Tibial artery (tissue), 4 donors: Measurements from ENCODE around the gene MCF2L.

Experiments
- DNase-seq, 2 donors: peaks; one replicate each; pipeline ENCODE4 v3.0.0-alpha.2; 2019
- H3K27ac ChIP-seq, 2 donors: fragments of 200-600 bp; sonication (generic) in 1 of 2; 1 replicate in 1 of 2; 2 replicates in 1 of 2; pipeline ENCODE4 v1.5.1; 2018 to 2019; ENCODE audit warnings: mild to moderate bottlenecking in 1 of 2
- H3K27me3 ChIP-seq, 2 donors: fragments of 200-600 bp; sonication (generic) in 1 of 2; one replicate each; pipeline versions ENCODE4 v1.5.1 to v1.6.0; 2016 to 2019
- H3K36me3 ChIP-seq, 3 donors: fragments of 200-600 bp; sonication (generic) in 2 of 3; one replicate each; pipeline ENCODE4 v1.5.1; 2016 to 2019; ENCODE audit warnings: mild to moderate bottlenecking in 2 of 3
- H3K4me1 ChIP-seq, 4 donors: fragments of 200-600 bp; sonication (generic) in 2 of 4; 1 replicate in 3 of 4; 2 replicates in 1 of 4; pipeline ENCODE4 v1.5.1; 2016 to 2019
- H3K4me3 ChIP-seq, 2 donors: fragments of 200-600 bp; sonication (generic) in 1 of 2; 1 replicate in 1 of 2; 2 replicates in 1 of 2; pipeline ENCODE4 v1.5.1; 2018 to 2019; ENCODE audit warnings: mild to moderate bottlenecking in 2 of 2
- H3K9me3 ChIP-seq, 3 donors: fragments of 200-600 bp; sonication (generic) in 1 of 3; one replicate each; pipeline ENCODE4 v1.5.1; 2016 to 2019
- intact Hi-C: fragments of 100-400 bp; cut with DNase I; formaldehyde crosslinking; loops from one replicate; pipeline ENCODE4 v1.15.0; 2023; ENCODE audit warnings: low total_unique reads
- TF ChIP-seq, protein P1 (sequence below), 2 experiments: fragments of 200-600 bp in 1 of 2; fragments of 450-650 bp in 1 of 2; IDR thresholded peaks; one replicate each; pipeline ENCODE4 v1.5.1; 2017 to 2019; ENCODE audit warnings: antibody characterized with exemption in 2 of 2, mild to moderate bottlenecking in 1 of 2, moderate library complexity in 1 of 2

MCF2L gene

GRCh38 chr13:113091211-113091771, 122.3 kb downstream of the MCF2L start:
- H3K4me3 ChIP-seq: no peak overlapping the region
- TF ChIP-seq, protein P1, sequence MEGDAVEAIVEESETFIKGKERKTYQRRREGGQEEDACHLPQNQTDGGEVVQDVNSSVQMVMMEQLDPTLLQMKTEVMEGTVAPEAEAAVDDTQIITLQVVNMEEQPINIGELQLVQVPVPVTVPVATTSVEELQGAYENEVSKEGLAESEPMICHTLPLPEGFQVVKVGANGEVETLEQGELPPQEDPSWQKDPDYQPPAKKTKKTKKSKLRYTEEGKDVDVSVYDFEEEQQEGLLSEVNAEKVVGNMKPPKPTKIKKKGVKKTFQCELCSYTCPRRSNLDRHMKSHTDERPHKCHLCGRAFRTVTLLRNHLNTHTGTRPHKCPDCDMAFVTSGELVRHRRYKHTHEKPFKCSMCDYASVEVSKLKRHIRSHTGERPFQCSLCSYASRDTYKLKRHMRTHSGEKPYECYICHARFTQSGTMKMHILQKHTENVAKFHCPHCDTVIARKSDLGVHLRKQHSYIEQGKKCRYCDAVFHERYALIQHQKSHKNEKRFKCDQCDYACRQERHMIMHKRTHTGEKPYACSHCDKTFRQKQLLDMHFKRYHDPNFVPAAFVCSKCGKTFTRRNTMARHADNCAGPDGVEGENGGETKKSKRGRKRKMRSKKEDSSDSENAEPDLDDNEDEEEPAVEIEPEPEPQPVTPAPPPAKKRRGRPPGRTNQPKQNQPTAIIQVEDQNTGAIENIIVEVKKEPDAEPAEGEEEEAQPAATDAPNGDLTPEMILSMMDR (IDR thresholded peaks at IDR 0.05): no peak
- H3K27me3 ChIP-seq: peaks cover 0 to 9% of the 10 kb centered on the region in 2 donors
- no peaks in the 10 kb centered on the region for H3K4me1 ChIP-seq
- DNase-seq: no peak
- no peaks in the 10 kb centered on the region for H3K9me3 ChIP-seq
- intact Hi-C loops: no loop called here
- peaks cover 10 to 81% (median 23%) of the 10 kb centered on the region in 3 donors for H3K36me3 ChIP-seq
- no peak overlapping the region for H3K27ac ChIP-seq

DNA sequence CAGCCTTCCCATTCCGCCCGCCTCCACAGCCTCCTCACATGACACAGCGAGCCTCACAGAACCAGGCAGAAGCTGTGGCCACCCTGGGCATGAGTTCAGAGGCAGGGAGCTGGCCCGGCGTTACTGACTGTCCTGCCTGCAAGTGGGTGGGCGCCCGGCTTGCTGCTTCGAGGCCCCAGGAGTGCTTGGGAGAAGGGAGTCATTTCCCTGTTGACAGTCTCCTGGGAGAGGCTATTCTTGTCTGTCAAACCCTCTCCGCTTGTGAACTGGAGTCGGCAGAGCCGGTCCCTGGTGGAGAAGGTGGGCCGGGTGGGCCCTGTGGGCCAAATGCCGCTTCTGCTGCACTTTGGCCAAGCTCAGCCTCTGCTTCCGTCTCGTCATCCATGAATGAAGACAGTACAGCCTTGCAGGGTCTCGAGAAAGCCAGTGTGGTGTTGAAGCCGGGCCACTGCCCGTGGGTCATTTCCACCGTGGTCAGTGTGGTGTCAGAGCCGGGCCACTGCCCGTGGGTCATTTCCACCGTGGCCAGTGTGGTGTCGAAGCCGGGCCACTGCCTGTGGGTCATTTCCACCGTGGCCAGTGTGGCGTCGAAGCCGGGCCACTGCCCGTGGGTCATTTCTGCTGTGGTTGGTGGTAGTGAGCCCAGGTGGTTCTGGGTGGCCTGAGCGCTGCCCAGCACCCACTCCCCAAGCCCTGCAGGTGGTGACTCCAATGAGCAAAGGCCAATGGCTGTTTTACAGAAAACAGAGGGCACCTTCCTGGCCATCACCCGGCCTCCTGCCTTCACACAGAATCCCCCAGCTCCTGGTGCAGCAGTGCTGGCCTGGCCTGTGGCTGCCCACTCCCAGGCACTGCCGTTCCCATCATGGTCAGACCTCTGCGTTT, 123.1 kb downstream of the MCF2L start:
- no peak for DNase-seq
- Histone ChIP-seq H3K9me3 (no peaks in the 10 kb centered on the region), H3K36me3 (peaks cover 10 to 81% (median 20%) of the 10 kb centered on the region in 3 donors), H3K27me3 (peaks cover 0 to 10% of the 10 kb centered on the region in 2 donors), H3K4me1 (no peaks in the 10 kb centered on the region), H3K27ac (no peak overlapping the region), H3K4me3 (no peak overlapping the region)
- intact Hi-C loops: no loop called here
- TF ChIP-seq, protein P1 (IDR thresholded peaks at IDR 0.05): no peak

GRCh38 chr13:113092776-113093579, 124.0 kb downstream of the MCF2L start:
- Histone ChIP-seq H3K27ac (no peak overlapping the region), H3K36me3 (peaks cover 3 to 75% (median 11%) of the 10 kb centered on the region in 3 donors)
- TF ChIP-seq, protein P1 (IDR thresholded peaks at IDR 0.05): no peak

DNA sequence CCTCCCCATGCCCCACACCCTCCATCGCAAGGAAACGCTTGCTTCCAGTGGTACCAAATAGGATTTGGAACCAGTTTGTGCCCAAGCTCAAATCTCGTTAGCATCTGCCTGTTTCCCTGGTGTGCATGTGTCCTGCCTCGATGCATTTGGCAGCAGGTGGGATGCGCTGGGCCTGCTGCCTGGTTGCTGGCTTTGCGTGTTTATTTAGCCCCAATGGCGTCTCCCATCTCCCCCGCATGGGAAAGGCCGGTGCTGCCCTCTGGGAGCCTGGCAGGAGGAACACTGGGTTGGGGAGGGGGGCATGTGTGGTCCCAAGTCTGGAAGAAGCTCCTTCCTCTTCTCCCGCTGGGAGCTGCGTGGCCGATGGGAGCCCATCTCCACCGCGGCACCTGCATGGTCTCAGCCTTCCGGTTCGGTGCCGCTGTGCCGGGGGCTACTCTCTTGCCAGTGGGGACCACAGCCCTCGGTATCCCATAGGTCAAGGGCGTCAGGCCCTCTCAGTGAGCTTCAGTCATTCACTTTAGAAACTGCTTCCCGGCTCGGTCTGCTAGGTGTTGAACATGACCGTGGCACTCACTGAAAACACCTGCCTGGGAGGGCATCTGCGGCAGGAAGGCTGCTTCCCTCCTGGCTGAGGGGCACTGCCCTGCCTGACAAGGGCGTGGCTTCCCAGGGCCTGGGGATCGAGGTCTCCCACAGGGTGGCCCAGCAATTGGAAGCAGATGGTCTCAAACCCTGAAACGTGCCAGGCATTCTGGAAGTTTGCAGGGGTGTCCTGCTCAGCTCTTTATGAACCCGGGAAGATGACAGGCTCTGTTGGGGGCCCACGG, 124.8 kb downstream of the MCF2L start:
- Histone ChIP-seq H3K4me3 (no peak overlapping the region), H3K36me3 (peaks cover 0 to 74% (median 3%) of the 10 kb centered on the region in 3 donors), H3K27me3 (peaks cover 0 to 10% of the 10 kb centered on the region in 2 donors), H3K9me3 (no peaks in the 10 kb centered on the region), H3K27ac (no peak overlapping the region), H3K4me1 (no peaks in the 10 kb centered on the region)
- DNase-seq: no peak
- TF ChIP-seq, protein P1 (IDR thresholded peaks at IDR 0.05): no peak
- intact Hi-C loops: no loop called here

More at GRCh38 chr13:113092776-113093579, 124.0 kb downstream of the MCF2L start:
- Histone ChIP-seq H3K9me3 (no peaks in the 10 kb centered on the region), H3K4me3 (no peak overlapping the region), H3K4me1 (no peaks in the 10 kb centered on the region), H3K27me3 (peaks cover 0 to 10% of the 10 kb centered on the region in 2 donors)
- intact Hi-C loops: no loop called here
- no peak for DNase-seq

DNA sequence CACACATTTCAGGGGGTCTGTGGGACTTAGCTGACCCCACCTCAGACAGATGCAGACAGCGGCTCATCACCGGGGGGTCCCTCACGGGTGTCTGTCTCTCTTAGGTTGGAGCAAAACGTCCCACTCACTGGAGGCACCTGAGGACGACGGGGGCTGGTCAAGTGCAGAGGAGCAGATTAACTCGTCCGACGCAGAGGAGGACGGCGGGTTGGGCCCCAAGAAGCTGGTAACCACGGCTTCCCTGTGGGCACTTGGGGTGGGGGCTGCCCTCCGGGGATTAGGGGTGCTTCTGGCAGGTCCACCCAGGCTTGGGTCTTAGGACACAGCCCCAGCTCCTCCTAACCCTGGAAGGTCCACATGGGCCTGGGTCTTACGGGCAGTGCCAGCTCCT, 125.4 kb downstream of the MCF2L start:
- Histone ChIP-seq H3K4me3 (no peak overlapping the region), H3K9me3 (no peaks in the 10 kb centered on the region), H3K36me3 (peaks cover 0 to 69% (median 3%) of the 10 kb centered on the region in 3 donors), H3K27ac (no peak overlapping the region), H3K4me1 (no peaks in the 10 kb centered on the region), H3K27me3 (peaks cover 0 to 10% of the 10 kb centered on the region in 2 donors)
- intact Hi-C loops: no loop called here
- DNase-seq: no peak
- TF ChIP-seq, protein P1 (IDR thresholded peaks at IDR 0.05): no peak
